Nephron (organoid): ENCODE measurements around the gene BOD1.

Experiments
- H3K27ac Mint-ChIP-seq, 3 experiments: 2 replicates each; pipeline ENCODE4 v1.8.0; 2020; ENCODE audit warnings: mixed read lengths in 3 of 3, mild to moderate bottlenecking in 2 of 3, moderate library complexity in 1 of 3
- H3K27me3 Mint-ChIP-seq: 2 replicates; pipeline ENCODE4 v1.8.0; 2021; ENCODE audit warnings: low read depth, mild to moderate bottlenecking, moderate library complexity, mixed read lengths
- H3K36me3 Mint-ChIP-seq: 2 replicates; pipeline ENCODE4 v1.8.0; 2020; ENCODE audit warnings: low read depth, mixed read lengths
- H3K4me1 Mint-ChIP-seq: 2 replicates; pipeline ENCODE4 v1.8.0; 2020; ENCODE audit warnings: mixed read lengths
- H3K4me3 Mint-ChIP-seq, 3 experiments: 2 replicates each; pipeline ENCODE4 v1.8.0; 2020; ENCODE audit warnings: mild to moderate bottlenecking in 3 of 3, mixed read lengths in 3 of 3, moderate library complexity in 2 of 3
- H3K9me3 Mint-ChIP-seq: 2 replicates; pipeline ENCODE4 v1.8.0; 2020; ENCODE audit warnings: mixed read lengths
- CTCF ChIP-seq, 3 experiments: fragments of 200-600 bp; sonication (generic); IDR thresholded peaks; one replicate each; pipeline ENCODE4 v1.5.0; 2021; ENCODE audit warnings: antibody characterized with exemption in 3 of 3; ENCODE audit not compliant: unreplicated experiment in 3 of 3

BOD1 gene

GRCh38 chr5:173660481-173661280 is 44.2 kb upstream of the BOD1 start:
- no peaks in the 10 kb centered on the region for H3K27me3 Mint-ChIP-seq
- H3K36me3 Mint-ChIP-seq = no peaks in the 10 kb centered on the region
- peaks cover 8% of the 10 kb centered on the region for H3K4me1 Mint-ChIP-seq
- no peak overlapping the region for H3K4me3 Mint-ChIP-seq
- no peak for TF ChIP-seq CTCF (IDR thresholded peaks at IDR 0.05; ENCODE audit: unreplicated experiment in 3 of 3)
- H3K27ac Mint-ChIP-seq = no peak overlapping the region
- H3K9me3 Mint-ChIP-seq = peaks cover 4% of the 10 kb centered on the region

GRCh38 chr5:173659423-173659822 is 43.0 kb upstream of the BOD1 start:
- TF ChIP-seq CTCF (IDR thresholded peaks at IDR 0.05; ENCODE audit: unreplicated experiment in 3 of 3) = no peak
- peaks cover 5% of the 10 kb centered on the region for H3K9me3 Mint-ChIP-seq
- H3K4me3 Mint-ChIP-seq = no peak overlapping the region
- H3K36me3 Mint-ChIP-seq = no peaks in the 10 kb centered on the region
- peaks cover 8% of the 10 kb centered on the region for H3K4me1 Mint-ChIP-seq
- H3K27ac Mint-ChIP-seq = no peak overlapping the region
- no peaks in the 10 kb centered on the region for H3K27me3 Mint-ChIP-seq

- peaks cover 8% of the 10 kb centered on the region for H3K4me1 Mint-ChIP-seq
- H3K4me3 Mint-ChIP-seq = no peak overlapping the region
- peaks cover 10% of the 10 kb centered on the region for H3K9me3 Mint-ChIP-seq
- TF ChIP-seq CTCF (IDR thresholded peaks at IDR 0.05; ENCODE audit: unreplicated experiment in 3 of 3) = no peak
- no peaks in the 10 kb centered on the region for H3K27me3 Mint-ChIP-seq
- no peak overlapping the region for H3K27ac Mint-ChIP-seq
- no peaks in the 10 kb centered on the region for H3K36me3 Mint-ChIP-seq
Observed at GRCh38 chr5:173657741-173658356, 41.4 kb upstream of the BOD1 start.

- Mint-ChIP-seq H3K27ac (no peak overlapping the region), H3K36me3 (no peaks in the 10 kb centered on the region)
Observed at GRCh38 chr5:173655196-173655797, 38.8 kb upstream of the BOD1 start.

GRCh38 chr5:173653822-173654523 is 37.5 kb upstream of the BOD1 start:
- no peaks in the 10 kb centered on the region for H3K27me3 Mint-ChIP-seq
- H3K4me1 Mint-ChIP-seq = peaks cover 8% of the 10 kb centered on the region
- H3K36me3 Mint-ChIP-seq = no peaks in the 10 kb centered on the region
- no peak overlapping the region for H3K4me3 Mint-ChIP-seq
- no peak overlapping the region for H3K27ac Mint-ChIP-seq
- TF ChIP-seq CTCF (IDR thresholded peaks at IDR 0.05; ENCODE audit: unreplicated experiment in 3 of 3) = no peak
- peaks cover 27% of the 10 kb centered on the region for H3K9me3 Mint-ChIP-seq

More at GRCh38 chr5:173655196-173655797, 38.8 kb upstream of the BOD1 start:
- Mint-ChIP-seq H3K4me1 (peaks cover 8% of the 10 kb centered on the region), H3K27me3 (no peaks in the 10 kb centered on the region), H3K4me3 (no peak overlapping the region), H3K9me3 (peaks cover 27% of the 10 kb centered on the region)
- TF ChIP-seq CTCF (IDR thresholded peaks at IDR 0.05; ENCODE audit: unreplicated experiment in 3 of 3) = no peak
